SK-N-MC (cell line): Measurements from ENCODE around the gene TSPAN12.

ENCODE experiments used
- EZH2 ChIP-seq: fragments of 200-600 bp; sonication (generic); IDR thresholded peaks from one replicate; pipeline ENCODE4 v1.6.1; 2017; ENCODE audit warnings: antibody characterized with exemption
- POLR2AphosphoS5 ChIP-seq: IDR thresholded peaks from 2 replicates; pipeline ENCODE4 v1.6.1; 2012; ENCODE audit warnings: mild to moderate bottlenecking, low read depth, low read length, borderline replicate concordance

- no peak for TF ChIP-seq EZH2
- no peak for TF ChIP-seq POLR2AphosphoS5
These were observed 97.9 kb downstream of the TSPAN12 start for GRCh38 chr7:120760050-120760449.
